ENCODE data around the gene PUS7.
"Not testable (repeated sequence)": the region's sequence is repeated elsewhere in the genome, so short reads cannot be mapped to it uniquely, and the experiment has no call there.

Gene PUS7

GRCh38 chr7:105439174-105439893, 82.7 kb downstream of the PUS7 start:
- DNase-seq = no peak

- no peak for DNase-seq
Measured at GRCh38 chr7:105438847-105439173, 83.3 kb downstream of the PUS7 start.

- no peak for DNase-seq
Measured at GRCh38 chr7:105438254-105438653, 83.8 kb downstream of the PUS7 start.

- DNase-seq = not testable (repeated sequence)
Measured at GRCh38 chr7:105437356-105437755, 84.7 kb downstream of the PUS7 start.

- peak; percentile 56 for DNase-seq
Measured at GRCh38 chr7:105429746-105430612, 92.1 kb downstream of the PUS7 start.

- no peak for DNase-seq
Measured at GRCh38 chr7:105426606-105427146, 95.4 kb downstream of the PUS7 start.

- no peak for DNase-seq
Measured at GRCh38 chr7:105423987-105424386, 98.1 kb downstream of the PUS7 start.

- DNase-seq = no peak
Measured at GRCh38 chr7:105413887-105414437, 108.1 kb downstream of the PUS7 start.

- not testable (repeated sequence) for DNase-seq
Measured at GRCh38 chr7:105410774-105411173, 111.3 kb downstream of the PUS7 start.

GRCh38 chr7:105409775-105410174, 112.3 kb downstream of the PUS7 start:
- not testable (repeated sequence) for DNase-seq

- no peak for DNase-seq
Measured at GRCh38 chr7:105408791-105409410, 113.2 kb downstream of the PUS7 start.
